Activated T-cell treated with anti-CD3 and anti-CD28 coated beads for 1 hour (primary cell): ENCODE measurements around the gene TRAF7.
"Not testable (repeated sequence)": the region's sequence is repeated elsewhere in the genome, so short reads cannot be mapped to it uniquely, and the experiment has no call there.

Experiments used
- DNase-seq: peaks from one replicate; pipeline ENCODE4 v3.0.0-alpha.2; 2020; ENCODE audit warnings: low read depth

The TRAF7 gene

DNA sequence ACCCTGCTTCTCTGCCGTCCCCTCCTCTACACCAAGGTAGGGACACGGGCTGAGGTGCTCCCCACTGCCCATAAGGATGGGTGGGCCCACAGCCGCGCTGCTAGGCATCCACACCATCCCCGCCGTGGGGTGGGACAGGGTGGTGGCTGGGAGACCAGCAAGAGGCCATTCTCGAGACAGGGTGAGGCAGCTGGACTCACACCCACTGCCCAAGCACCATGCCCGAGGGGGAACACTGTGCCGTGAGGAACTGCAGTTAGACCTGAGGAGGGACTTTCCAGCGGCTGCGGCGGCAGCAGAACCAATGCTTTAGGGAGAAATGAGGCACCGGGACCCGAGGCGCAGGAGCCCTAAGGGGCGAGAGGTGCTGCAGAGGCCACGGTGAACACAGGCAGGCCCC is 33.2 kb upstream of the TRAF7 start:
- DNase-seq, result no peak

- DNase-seq, result not testable (repeated sequence)
Measured at GRCh38 chr16:2122934-2123683, 32.5 kb upstream of the TRAF7 start.

DNA sequence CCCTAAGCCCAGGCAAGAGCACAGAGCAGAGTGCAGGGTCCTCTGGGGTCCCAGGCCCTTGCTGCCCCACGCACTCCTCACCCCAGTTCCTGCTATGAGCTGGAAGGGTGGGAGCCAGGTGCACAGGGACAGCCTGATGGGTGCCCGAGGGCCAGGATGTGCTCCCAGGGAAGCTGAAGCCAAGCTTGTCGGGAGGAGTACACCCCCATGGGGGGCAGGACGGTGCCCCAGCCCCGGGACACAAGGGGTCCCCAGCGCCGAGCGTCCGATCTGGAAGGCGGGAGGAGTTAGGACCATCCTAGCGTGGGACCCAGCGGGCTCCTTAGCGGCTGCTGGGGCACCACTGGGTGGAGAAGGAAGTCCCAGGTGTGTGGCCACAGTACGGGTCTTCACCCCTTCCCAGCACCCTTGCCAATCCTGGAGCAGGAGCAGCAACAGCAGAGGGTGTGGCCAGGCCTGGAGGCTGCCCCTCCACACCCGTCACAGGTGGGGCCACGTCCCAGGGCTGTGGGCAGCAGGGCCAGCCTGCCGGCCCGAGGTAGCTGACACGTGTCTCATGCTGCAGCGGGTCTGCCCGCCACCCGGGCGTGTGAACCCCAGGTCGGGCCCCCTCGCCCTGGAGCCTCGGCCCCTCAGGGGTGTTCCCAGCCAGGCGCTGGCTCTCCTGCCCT is 31.7 kb upstream of the TRAF7 start:
- DNase-seq, result not testable (repeated sequence)

- not testable (repeated sequence) for DNase-seq
Measured at GRCh38 chr16:2124377-2124693, 31.2 kb upstream of the TRAF7 start.

DNA sequence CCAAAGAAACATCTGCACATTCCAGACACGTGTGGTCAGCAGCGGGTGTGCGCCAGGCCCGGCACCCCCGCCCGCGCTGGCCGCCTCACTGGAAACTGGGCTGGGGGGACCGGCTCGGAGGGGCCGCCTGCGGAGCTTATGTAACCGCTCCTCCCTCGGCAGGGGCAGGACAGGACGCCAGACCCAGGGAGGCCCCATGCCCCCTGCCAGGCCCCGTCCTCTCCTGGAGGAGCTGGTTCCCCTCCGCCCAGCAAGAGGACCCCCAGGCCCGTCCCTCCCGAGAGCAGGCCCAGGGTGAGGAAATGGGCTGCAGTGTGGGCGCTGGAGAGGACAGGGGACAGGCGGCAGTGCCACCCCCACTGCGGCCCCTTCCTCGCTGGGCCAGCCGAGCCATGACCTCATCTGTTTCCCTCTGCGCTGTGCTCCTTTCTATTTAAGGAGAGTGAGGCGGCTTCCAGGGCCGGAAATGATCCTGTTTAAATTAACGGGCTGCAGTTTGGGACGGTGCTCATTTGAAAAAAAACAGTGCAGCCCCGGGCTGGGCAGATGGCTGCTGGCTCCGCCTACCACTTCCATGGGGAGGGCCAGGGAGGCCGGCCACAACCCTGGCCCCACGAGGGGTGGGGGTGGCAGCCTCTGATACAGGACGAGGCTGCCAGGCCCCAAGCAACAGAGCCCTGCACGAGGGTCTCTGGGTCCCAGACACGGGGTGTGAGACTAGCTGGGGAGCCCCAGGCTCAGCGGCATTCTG is 30.7 kb upstream of the TRAF7 start:
- not testable (repeated sequence) for DNase-seq

GRCh38 chr16:2125609-2126008 is 30.0 kb upstream of the TRAF7 start:
- not testable (repeated sequence) for DNase-seq

DNA sequence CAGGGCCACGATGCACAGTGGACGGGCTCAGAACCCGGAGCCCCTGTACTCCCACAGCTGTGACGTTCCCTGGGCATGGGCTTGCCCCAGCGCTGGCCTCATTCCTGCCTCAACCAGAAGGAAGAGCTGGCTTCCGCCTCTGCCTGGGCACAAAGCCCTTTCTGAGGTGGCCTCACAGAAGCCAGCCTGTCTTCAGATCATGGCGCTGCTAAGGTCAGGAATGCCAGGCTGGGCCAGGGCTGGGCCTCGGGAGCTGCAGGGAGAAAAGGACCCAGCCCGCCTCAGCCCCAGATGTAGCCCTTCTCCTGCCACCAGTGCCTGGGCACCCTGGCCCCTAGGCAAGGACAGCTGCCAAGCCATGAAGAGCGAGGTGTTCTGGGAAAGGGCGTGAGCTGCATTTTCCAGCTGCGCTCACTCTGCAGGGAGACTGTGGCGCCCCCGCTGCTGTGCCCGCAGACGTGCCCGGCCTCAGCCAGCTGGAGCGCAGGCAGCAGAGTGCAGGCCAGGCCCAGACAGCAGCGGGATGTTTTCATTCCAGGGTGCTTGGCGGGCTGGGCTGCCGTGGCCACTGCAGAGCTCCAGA is 29.3 kb upstream of the TRAF7 start:
- not testable (repeated sequence) for DNase-seq

- not testable (repeated sequence) for DNase-seq
Measured at GRCh38 chr16:2126928-2127556, 28.5 kb upstream of the TRAF7 start.

DNA sequence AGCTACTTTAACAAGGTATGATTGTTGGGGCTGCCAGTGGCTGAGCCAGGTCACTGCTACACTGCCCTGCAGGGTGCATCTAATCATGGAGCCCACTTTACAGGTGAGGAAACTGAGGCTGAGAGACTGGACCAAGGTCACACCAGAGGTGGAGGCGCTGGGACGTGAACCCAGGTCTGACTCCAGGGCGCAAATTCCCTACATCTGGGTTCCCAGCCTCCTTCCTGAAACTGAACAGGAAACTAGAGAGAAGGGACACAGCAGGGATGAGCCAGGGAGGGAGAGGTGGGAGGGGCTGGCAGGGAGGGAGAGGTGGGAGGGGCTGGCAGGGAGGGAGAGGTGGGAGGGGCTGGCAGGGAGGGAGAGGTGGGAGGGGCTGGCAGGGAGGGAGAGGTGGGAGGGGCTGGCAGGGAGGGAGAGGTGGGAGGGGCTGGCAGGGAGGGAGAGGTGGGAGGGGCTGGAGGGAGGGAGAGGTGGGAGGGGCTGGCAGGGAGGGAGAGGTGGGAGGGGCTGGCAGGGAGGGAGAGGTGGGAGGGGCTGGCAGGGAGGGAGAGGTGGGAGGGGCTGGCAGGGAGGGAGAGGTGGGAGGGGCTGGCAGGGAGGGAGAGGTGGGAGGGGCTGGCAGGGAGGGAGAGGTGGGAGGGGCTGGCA is 27.8 kb upstream of the TRAF7 start:
- not testable (repeated sequence) for DNase-seq

GRCh38 chr16:2129251-2129650 is 26.3 kb upstream of the TRAF7 start:
- not testable (repeated sequence) for DNase-seq

DNA sequence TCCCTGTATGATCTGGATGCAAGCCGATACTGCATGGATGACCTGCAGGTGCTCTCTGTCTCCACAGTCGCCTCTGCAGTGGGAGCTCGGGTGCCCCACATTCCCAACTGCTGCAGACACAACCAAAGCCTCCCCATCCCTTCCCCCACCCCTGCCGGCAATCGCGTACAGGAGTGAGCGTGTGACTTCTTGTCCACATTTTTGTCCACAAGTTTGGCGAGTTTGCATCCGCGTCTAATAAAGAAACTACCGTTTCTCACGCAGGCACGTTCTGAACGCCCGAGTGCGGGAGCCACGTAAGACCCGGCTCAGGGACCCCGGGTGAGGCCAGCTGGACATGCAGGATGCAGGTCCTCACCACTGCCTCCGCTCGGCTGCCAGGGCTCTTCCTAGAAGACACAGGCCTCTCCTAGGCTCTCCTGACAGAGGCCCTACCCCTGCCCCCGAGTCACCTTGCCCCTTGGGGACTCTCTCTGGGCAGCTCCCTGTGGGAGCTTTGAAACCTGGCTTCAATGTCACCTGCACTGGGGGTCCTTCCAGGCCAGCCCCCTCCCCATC is 25.6 kb upstream of the TRAF7 start:
- DNase-seq, result not testable (repeated sequence)

- DNase-seq, result not testable (repeated sequence)
Measured at GRCh38 chr16:2133797-2134196, 21.8 kb upstream of the TRAF7 start.

DNA sequence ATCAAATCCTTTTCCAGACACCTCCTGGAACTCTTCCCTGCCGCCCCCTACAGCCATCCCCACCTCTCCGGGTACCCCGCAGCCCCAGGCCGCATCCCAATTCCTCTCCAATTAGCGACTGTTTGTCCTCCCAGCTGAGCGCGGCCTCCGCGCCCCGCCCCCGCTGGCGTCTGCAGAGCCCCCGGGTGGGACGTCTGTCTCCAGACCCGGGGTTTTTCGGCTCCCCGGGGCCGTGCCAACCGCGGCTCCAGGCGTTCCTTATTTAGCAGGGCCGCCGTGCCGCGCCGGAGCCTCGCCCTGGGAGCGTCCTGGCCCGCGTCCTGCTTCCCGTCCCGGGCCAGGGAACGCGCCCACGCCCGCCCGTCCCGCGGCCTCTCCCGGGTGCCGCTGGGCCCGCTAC is 20.5 kb upstream of the TRAF7 start:
- not testable (repeated sequence) for DNase-seq

- peak; percentile 99 for DNase-seq
Measured at GRCh38 chr16:2135770-2136490, 19.7 kb upstream of the TRAF7 start, which contains the start of gene PKD1. TSS of gene PKD1 (minus strand) at chr16:2135898. CDS start at chr16:2135689, 209 bp downstream.

DNA sequence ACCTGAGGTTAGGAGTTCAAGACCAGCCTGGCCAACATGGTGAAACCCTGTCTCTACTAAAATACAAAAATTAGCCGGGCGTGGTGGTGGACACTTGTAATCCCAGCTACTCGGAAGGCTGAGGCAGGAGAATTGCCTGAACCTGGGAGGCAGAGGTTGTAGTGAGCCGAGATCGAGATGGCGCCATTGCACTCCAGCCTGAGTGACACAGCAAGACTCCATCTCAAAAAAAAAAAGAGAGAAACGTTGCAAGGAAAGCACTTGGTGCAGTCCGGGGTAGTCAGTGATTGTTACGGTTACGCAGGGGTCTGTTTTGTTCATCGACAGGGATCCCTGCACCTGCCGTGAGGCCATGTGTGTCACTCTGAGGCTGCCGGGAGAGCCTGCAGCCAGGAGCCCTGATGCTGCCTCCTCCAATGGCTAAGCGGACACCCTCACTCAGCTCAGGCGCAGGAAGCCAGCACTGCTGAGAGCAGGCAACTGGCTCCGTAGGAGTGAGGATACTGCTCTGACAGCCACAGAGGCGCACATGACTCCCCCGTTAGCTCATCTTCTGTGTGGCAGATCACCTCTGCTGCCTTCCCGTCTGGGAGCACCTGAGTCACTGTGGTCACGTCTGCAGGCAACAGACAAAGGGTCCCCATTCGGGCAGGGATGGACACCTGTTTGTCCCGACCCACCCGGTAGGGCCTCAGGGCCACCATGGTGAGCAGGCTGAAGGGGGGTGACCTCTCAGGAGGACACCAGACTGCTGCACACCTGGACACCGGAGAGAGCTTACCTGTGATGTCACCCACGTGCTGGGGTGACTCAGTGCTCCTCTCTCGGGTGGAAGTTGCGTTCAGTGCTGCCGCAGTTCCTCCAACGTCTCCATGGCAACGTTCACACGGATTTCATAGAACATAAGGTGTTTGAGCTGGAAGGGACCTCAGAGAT is 12.4 kb upstream of the TRAF7 start:
- no peak for DNase-seq

GRCh38 chr16:2143878-2144485 is 11.6 kb upstream of the TRAF7 start:
- DNase-seq, result no peak

DNA sequence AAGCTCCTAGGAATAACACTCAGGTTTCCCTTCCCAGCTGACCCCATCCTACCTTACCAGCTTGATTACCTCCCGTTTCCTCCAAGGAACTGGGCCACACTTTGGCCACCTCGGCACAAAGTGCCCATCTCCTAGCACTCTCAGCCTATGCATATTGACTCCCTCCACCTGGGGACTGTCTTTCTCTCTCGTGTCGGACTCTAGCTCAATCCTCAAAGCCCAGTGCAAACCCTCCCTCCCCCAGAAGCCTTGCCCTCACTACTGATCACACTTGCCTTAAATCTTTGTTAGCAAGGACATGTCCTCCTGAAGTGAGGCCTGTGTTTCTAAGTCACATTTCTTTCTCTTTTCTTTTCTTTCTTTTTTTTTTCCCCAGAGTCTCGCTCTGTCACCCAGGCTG is 9.7 kb upstream of the TRAF7 start:
- DNase-seq, result no peak

DNA sequence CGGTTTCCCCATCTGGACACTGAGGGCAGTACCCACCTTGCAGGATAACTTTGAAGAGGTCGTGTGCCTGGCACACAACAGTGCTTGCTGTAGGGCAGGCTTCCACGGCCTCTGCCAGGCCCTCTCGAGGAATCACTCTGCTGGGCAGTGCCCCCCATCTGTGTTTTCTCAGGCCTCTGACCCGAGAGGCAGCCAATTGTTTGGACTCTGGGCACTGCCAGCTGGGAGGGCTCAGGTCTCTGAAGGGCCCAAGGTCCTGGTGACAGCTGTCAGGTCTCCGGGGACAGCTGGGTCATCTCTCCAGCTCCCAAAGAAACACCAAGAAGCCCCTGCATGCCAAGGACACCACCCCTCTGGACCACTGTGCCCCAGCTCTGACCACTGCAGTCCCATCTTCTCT is 8.2 kb upstream of the TRAF7 start:
- no peak for DNase-seq
